RPMI7951 (cell line): Measurements from ENCODE around the gene APBA2. TPM values are rescaled to one million over a fixed set of nuclear protein-coding genes. Genes with fewer than 3 reads are reported as not detected.

Experiments used
- DNase-seq: peaks from one replicate; pipeline ENCODE4 v3.0.0-alpha.2; 2012; ENCODE audit warnings: low read depth
- total RNA-seq: library from RNA; depleted of rRNA; stranded (reverse); fragments of >200 nt; shearing (Covaris generic); gene quantifications from 2 replicates; pipeline ENCODE4 v1.2.3, GENCODE V29; 2014

The APBA2 gene
- total RNA-seq, 1 experiment from 2014 or later = 4.2 TPM

DNA sequence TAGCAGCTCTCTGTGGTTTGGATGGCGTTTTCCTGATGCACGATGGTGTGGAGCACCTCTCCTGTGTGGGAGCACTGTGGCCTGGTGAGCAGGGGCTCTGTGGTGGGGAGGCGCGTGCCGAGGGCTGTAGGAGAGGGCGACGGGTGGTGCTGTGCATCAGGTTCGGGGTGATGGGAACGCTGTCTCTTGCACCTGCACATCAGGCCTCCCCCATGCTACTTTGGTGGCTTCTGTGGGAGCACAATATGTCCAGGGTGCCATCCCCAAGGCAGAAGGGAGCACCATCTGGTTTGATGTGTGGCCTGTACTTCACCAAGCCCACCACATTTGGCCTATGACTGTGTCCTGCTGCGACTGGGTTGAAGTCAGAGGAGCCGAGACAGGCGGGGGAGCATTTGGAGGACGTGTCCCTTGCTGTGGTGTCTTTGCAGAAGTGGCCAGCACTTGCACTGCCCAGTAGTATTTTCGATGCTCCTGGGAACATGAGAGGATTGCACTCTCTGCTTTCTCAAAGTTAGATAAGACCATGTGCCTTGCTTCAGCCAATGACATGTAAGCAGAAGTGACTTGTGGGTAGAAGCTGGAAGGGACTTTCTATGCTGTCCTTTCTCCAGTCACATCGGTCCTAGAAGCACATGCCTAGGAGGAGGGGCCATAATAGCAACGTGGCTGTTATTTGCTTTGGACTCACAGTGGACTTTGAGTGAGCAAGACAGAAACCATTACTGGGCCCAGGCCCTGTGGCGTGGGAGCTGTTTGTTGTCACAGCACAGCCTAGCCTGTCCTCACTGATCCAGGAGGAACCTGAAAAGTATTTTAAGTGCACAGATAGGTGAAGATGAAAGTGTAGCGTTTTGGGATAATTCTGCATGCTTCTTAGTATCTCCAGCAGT lies 72.1 kb downstream of the APBA2 start:
- DNase-seq = no peak

GRCh38 chr15:28959326-28959725 lies 73.6 kb downstream of the APBA2 start:
- no peak for DNase-seq

GRCh38 chr15:28960979-28961378 lies 75.2 kb downstream of the APBA2 start:
- DNase-seq = peak; percentile 82

DNA sequence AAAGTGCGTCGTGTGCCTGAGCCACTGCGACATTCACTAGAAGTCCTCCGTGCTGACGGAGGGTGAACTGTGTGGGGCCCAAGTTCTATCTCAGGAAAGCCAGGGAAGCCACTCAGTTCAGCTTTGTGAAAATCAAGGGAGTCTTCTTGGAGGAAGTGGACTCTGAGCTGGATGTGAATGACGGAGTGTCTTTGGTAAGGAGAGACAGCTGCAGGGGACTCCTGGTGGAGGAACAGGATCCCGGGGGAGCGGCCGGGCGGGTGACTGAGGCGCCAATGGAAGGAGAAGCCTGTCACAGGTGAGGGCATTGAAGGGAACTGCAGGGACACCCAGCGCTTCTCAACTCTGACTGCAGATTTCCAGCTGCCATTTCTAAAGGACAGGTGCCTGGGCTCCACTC lies 75.6 kb downstream of the APBA2 start:
- no peak for DNase-seq

DNA sequence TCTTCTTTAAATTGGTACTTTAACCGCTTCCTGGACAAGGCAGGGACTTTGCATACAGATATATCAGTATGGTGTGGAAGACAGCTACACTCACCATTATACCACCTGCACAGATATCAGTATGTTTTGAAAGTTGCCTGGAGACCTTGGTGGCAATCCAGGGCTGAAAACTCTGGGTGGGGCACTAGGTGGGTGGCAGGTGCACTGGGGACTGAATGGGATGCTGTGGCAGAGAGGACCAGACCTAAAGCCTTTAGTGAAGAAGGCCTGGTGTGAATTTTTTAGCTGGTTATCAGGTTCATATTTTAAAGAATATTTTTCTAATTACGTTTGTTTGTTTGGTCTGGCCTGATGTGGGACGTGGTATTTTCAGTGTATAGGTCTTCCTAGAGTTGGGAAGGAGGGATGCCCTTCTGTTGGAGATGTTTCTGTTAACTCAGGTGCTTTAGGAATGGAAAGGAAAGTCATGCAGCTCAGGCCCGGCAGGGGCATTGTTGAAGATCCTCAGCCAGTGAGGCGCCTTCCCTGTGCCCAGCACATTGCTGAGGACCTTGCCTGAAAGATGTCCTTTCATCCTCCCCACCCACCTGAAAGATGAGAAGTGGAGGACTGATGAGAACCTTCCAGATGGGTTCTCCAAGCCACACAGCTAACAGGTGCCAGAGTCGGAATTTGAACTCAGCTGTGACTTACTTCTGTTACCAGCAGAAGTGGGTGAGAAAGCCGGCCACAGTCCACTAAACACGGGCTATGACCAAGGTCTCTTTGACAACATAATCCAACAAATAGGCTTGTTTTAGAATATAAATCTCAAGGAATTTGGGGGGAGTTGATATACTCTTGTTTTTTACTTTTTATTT lies 77.3 kb downstream of the APBA2 start:
- no peak for DNase-seq

DNA sequence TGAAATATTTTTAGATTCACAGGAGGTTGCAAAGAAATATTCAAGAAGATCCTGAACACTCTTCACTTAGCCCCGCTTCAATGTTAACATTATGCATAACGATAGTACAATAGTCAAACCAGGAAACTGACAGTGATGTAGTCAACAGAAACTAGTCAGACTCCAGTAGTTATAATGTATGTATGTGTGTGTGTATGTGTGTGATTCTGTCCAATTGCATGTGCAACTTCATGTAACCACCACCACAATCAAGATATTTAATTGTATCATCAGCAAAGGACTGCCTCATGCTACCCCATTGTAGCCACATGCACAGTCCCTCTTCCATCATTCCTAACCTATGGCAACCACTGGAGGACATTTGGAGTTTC lies 77.9 kb downstream of the APBA2 start:
- no peak for DNase-seq

GRCh38 chr15:28964098-28964497 lies 78.3 kb downstream of the APBA2 start:
- no peak for DNase-seq

DNA sequence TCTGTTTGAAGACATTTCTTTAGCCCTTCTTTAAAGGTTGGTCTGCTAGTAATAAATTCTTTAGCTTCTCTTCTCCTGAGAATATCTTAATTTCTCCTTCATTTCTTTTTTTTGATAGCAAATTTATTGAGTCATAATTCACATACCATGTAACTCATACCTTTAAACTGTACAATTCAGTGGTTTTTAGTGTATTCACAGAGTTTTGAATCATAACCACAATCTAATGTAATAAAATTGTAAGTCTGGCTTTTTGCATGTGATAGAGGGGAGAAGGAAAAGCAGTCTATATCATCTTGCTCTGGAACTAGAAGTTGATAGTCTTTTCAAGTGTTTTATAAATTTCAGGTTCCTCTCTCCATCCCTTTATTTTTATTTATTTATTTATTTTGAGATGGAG lies 81.3 kb downstream of the APBA2 start:
- no peak for DNase-seq

DNA sequence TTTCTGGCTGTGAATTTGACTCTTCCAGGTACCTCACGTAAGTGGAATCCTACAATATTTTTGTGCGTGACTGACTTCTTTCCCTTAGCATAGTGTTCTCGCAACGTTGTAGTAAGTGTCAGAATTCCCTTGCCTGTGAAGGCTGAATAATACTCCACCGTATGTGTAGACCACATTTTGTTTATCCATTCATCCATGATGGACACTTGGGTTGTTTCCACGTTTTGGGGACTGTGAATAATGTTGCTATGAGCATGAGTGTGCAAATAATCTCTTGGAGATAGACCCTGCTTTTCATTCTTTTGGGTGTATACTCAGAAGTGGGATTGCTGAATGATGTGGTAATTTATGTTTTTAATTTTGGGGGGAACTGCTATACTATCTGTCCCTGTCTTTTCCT lies 82.2 kb downstream of the APBA2 start:
- no peak for DNase-seq

DNA sequence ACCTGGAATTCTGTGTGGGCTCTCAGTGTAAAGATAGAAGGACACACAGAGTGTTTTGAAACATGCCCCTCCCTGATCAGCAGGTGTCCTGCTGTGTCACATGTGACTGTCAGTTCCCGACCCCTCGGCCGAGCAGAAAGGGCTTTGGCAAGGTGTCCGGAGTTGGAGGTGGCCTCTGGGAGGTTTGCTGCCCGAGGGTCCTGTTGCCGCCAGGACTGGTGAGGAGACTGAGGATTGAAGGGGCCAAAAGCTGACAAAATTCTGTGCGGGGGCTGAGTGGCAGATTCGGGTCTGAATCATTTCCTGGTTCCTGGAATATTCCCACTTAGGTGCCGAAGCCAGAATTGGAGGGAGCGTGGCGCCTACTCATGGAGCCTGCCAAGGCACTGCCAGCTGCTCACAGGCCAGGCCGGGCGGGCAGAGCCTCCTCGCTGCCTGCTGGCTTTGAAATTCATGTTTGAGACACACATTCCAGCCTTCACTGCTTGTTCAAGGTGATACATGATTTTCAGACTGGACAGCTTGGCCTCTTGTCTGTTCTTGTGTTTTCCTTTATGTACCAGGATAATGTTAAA lies 83.8 kb downstream of the APBA2 start:
- no peak for DNase-seq

DNA sequence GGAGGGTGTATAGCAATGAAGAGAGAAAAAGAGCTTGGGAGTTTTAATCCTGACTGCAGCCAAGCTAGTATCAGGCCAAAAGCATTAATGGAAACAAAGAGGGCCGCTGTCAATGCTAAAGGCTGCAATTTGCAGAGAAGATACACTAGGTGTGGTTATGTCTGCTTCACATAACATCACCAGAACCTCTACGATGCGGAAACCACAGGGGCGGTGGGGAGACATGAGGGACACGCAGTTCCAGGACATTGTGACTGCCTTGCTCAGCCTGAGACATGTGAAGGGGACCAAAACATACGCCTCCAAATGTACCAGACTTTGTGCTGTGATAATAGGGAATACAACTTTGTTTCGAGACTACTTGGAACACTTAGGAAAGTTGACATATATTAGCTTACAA lies 88.4 kb downstream of the APBA2 start:
- DNase-seq = no peak

DNA sequence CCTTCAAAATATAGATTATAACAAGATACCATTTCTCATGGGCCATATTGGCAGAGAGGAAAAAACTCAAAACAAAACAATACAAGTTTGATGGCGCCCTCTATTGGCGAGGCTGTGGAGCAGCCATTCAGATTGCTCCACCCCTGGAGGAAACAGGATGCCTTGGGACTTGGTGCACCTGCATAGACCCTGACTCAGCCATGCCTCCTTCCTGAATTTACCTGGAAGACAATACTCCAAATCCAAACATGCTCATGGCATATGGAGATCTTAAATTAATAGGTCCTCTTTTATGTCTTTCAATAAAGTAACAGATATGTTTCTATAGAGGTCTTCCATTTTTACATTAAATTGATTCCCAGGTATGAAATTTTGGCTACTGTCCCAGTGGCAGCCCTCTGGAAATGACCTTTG lies 90.0 kb downstream of the APBA2 start:
- peak; percentile 46 for DNase-seq

- DNase-seq = peak; percentile 91
Observed at GRCh38 chr15:28977377-28978010, 91.7 kb downstream of the APBA2 start.

DNA sequence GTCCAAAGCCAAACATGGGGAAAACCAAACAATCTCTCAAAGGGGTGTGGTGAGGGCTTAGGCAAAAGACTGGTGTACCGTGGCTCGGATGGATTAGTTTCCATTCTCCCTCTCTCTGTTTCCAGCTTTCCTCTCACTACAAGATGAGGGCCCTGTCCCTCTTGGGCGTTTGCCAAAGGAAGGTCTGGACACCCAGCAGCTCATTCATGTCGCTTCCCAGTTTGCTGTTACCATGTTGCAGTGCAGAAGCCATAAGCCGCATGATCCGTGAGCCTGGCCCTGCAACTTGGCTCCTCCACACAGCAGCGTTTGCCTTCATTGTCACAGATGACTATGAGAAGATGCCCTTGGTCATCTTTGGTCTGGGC lies 92.2 kb downstream of the APBA2 start:
- no peak for DNase-seq

DNA sequence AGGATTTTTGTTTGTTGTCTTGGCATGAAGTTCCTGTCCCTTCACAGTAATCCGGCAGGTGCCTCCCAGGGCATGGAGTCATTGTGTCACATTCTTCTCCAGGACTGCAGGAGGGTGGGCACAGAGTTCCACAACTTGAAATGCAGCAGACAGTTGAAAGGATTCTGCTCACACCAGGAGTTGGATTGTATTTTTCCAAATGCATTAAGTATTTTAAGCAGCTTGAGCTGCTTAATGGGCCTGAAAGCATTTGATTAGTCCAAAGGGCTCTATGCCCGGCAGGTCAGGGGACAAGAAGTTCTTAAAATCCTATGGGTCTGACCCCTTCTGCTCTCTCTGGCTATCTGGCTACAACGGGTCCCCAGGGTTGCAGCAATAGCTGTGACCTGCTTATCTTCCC lies 92.9 kb downstream of the APBA2 start:
- DNase-seq = no peak

GRCh38 chr15:28979208-28979841 lies 93.6 kb downstream of the APBA2 start:
- DNase-seq = no peak

GRCh38 chr15:28980709-28981350 lies 95.1 kb downstream of the APBA2 start:
- no peak for DNase-seq

- no peak for DNase-seq
Observed at GRCh38 chr15:28981351-28981720, 95.6 kb downstream of the APBA2 start.

DNA sequence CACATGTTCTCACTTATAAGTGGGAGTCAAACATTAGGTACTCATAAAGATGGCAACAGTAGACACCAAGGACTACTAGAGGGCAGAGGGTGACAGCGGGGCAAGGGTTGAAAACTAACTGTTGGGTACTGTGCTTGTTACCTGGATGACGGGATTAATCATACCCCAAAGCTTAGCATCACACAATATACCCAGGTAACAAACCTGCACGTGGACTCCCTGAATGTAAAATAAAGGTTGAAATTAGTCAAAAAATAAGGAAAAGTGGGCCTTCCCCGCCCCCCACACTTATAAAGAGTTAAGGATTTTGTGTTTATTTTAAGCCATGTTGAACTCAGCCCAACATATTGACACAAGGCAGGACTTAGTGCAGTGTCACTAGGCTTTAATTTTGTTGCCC lies 96.1 kb downstream of the APBA2 start:
- no peak for DNase-seq

GRCh38 chr15:28982886-28983285 lies 97.1 kb downstream of the APBA2 start:
- DNase-seq = no peak
